Measurements from ENCODE around the gene SGMS1.

GRCh38 chr10:50375745-50376144 lies 248.0 kb downstream of the SGMS1 start:
- TF ChIP-seq POLR2AphosphoS5 (IDR thresholded peaks at IDR 0.05; ENCODE audit: insufficient read depth in 1 of 2, low read depth in 1 of 2), result no peak
- TF ChIP-seq, protein P1, sequence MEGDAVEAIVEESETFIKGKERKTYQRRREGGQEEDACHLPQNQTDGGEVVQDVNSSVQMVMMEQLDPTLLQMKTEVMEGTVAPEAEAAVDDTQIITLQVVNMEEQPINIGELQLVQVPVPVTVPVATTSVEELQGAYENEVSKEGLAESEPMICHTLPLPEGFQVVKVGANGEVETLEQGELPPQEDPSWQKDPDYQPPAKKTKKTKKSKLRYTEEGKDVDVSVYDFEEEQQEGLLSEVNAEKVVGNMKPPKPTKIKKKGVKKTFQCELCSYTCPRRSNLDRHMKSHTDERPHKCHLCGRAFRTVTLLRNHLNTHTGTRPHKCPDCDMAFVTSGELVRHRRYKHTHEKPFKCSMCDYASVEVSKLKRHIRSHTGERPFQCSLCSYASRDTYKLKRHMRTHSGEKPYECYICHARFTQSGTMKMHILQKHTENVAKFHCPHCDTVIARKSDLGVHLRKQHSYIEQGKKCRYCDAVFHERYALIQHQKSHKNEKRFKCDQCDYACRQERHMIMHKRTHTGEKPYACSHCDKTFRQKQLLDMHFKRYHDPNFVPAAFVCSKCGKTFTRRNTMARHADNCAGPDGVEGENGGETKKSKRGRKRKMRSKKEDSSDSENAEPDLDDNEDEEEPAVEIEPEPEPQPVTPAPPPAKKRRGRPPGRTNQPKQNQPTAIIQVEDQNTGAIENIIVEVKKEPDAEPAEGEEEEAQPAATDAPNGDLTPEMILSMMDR (IDR thresholded peaks at IDR 0.05), result no peak

All from vagina (tissue), 2 donors.